ENCODE data around the gene PLIN4. TPM values are rescaled to one million over a fixed set of nuclear protein-coding genes. Genes with fewer than 3 reads are reported as not detected.

Gene PLIN4
- total RNA-seq, 1 experiment from 2014 or later: 1.8 TPM

DNA sequence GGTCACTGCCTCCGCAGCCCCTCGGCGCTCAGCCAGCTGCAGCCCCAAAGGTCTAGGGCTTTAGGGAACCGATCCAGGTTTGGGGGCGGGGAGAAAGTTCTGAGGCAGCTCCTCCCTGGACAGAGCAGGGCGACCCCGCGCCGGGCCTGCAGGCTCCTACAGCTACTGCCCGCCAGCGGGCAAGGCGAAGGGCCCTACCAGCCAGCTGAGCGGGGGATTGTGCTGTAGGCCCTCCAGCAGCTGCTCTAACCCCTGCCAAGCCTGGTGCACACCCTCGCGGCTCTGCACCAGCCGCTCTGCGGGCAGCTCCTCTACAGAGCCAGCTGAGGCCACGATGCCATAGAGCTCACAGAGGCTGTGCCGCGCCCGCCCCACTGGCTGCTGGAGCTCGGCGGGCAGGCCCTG is 14.0 kb downstream of the PLIN4 start:
- no peaks in the 10 kb centered on the region for H3K27me3 Mint-ChIP-seq (ENCODE audit: insufficient read depth, unreplicated experiment)
- H3K4me3 Mint-ChIP-seq (ENCODE audit: unreplicated experiment): no peak overlapping the region
- no peak overlapping the region for H3K27ac Mint-ChIP-seq (ENCODE audit: low read depth, unreplicated experiment)
- POLR2A ChIA-PET: no interaction called here
- CTCF ChIA-PET: interaction anchor here (1.0 to 3.4 kb wide), 3 partner anchors 9 to 21 kb away, joined by 3 to 12 read pairs (median 9); no protein-coding TSS in a partner anchor
- intact Hi-C loops (cut with micrococcal nuclease): no loop called here
- no peaks in the 10 kb centered on the region for H3K9me3 Mint-ChIP-seq (ENCODE audit: unreplicated experiment)
- TF ChIP-seq, protein P1, sequence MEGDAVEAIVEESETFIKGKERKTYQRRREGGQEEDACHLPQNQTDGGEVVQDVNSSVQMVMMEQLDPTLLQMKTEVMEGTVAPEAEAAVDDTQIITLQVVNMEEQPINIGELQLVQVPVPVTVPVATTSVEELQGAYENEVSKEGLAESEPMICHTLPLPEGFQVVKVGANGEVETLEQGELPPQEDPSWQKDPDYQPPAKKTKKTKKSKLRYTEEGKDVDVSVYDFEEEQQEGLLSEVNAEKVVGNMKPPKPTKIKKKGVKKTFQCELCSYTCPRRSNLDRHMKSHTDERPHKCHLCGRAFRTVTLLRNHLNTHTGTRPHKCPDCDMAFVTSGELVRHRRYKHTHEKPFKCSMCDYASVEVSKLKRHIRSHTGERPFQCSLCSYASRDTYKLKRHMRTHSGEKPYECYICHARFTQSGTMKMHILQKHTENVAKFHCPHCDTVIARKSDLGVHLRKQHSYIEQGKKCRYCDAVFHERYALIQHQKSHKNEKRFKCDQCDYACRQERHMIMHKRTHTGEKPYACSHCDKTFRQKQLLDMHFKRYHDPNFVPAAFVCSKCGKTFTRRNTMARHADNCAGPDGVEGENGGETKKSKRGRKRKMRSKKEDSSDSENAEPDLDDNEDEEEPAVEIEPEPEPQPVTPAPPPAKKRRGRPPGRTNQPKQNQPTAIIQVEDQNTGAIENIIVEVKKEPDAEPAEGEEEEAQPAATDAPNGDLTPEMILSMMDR (IDR thresholded peaks at IDR 0.05; ENCODE audit: unreplicated experiment): no peak
- H3K36me3 Mint-ChIP-seq (ENCODE audit: insufficient read depth, unreplicated experiment): peaks cover 17% of the 10 kb centered on the region
- no TSS peak for BruUV-seq (replicated peaks)
- DNase-seq (ENCODE audit: unreplicated experiment): no peak
- H3K4me1 Mint-ChIP-seq (ENCODE audit: insufficient read depth, unreplicated experiment): peaks cover 10% of the 10 kb centered on the region

DNA sequence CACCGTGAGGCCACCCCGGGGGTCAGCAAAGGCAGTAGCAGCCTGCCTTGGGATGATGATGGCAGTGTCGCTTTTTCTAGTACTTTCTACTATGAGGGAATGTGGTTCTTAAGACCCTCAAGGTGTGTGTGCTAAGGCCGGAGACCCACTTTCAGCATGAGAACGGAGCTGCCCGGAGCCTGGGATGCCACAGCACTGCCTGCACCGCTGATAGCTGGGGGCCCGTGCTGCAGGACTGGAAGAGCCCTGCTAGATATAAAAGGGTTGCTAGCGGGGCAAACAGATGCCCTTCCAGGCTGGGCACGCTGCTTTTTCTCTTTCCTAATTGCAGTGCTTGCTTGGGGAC is 14.5 kb downstream of the PLIN4 start:
- intact Hi-C loops (cut with micrococcal nuclease): no loop called here
- no peak for DNase-seq (ENCODE audit: unreplicated experiment)
- Mint-ChIP-seq H3K4me3 (ENCODE audit: unreplicated experiment) (no peak overlapping the region), H3K9me3 (ENCODE audit: unreplicated experiment) (no peaks in the 10 kb centered on the region), H3K27ac (ENCODE audit: low read depth, unreplicated experiment) (no peak overlapping the region), H3K36me3 (ENCODE audit: insufficient read depth, unreplicated experiment) (peaks cover 17% of the 10 kb centered on the region), H3K27me3 (ENCODE audit: insufficient read depth, unreplicated experiment) (no peaks in the 10 kb centered on the region), H3K4me1 (ENCODE audit: insufficient read depth, unreplicated experiment) (peaks cover 10% of the 10 kb centered on the region)
- BruUV-seq (replicated peaks): no TSS peak
- ChIA-PET POLR2A (no interaction called here), CTCF (interaction anchor here (1.0 to 3.4 kb wide), 3 partner anchors 8 to 22 kb away, joined by 3 to 12 read pairs (median 9); no protein-coding TSS in a partner anchor)
- TF ChIP-seq, protein P1 (IDR thresholded peaks at IDR 0.05; ENCODE audit: unreplicated experiment): no peak

DNA sequence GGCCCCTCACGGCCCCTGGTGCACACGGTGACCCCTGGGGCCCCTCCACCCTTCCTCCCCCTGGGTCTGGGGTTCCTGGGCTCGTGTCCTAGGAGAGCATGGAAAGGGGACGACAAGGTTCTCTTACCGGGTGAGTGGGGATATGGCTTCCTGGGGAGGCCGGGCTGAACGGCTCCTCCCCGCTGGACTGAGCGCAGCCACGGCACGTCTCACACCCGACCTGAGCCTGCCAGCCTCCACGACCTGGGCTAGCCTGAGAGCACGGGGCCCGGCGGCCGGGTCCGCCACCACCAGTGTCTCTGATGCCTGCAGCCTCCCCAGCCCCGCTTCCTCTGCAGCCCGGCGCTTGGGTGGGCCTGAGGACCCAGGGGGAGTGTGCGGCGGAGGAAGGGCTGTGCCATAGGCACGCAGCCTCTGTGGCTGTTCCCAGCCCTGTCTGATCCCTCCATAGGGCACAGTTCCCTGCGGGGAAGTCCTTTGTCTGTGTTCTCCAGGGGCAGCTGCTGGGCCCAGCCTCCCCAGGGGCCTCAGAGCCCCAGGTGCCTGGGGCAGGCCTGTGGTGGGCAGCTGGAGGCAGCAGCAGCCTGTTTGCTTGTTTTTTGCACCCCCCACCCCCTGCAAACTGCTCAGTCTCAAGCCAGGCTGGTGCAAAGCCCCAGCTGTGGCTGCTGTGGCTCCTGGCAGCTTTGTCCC is 15.0 kb downstream of the PLIN4 start:
- Mint-ChIP-seq H3K27ac (ENCODE audit: low read depth, unreplicated experiment) (no peak overlapping the region), H3K9me3 (ENCODE audit: unreplicated experiment) (no peaks in the 10 kb centered on the region), H3K36me3 (ENCODE audit: insufficient read depth, unreplicated experiment) (peaks cover 22% of the 10 kb centered on the region), H3K4me3 (ENCODE audit: unreplicated experiment) (no peak overlapping the region), H3K27me3 (ENCODE audit: insufficient read depth, unreplicated experiment) (no peaks in the 10 kb centered on the region), H3K4me1 (ENCODE audit: insufficient read depth, unreplicated experiment) (peaks cover 10% of the 10 kb centered on the region)
- TF ChIP-seq, protein P1 (IDR thresholded peaks at IDR 0.05; ENCODE audit: unreplicated experiment): no peak
- ChIA-PET CTCF (interaction anchor here (1.0 to 3.4 kb wide), 3 partner anchors 8 to 22 kb away, joined by 3 to 12 read pairs (median 9); no protein-coding TSS in a partner anchor), POLR2A (no interaction called here)
- no TSS peak for BruUV-seq (replicated peaks)
- intact Hi-C loops (cut with micrococcal nuclease): no loop called here
- no peak for DNase-seq (ENCODE audit: unreplicated experiment)

DNA sequence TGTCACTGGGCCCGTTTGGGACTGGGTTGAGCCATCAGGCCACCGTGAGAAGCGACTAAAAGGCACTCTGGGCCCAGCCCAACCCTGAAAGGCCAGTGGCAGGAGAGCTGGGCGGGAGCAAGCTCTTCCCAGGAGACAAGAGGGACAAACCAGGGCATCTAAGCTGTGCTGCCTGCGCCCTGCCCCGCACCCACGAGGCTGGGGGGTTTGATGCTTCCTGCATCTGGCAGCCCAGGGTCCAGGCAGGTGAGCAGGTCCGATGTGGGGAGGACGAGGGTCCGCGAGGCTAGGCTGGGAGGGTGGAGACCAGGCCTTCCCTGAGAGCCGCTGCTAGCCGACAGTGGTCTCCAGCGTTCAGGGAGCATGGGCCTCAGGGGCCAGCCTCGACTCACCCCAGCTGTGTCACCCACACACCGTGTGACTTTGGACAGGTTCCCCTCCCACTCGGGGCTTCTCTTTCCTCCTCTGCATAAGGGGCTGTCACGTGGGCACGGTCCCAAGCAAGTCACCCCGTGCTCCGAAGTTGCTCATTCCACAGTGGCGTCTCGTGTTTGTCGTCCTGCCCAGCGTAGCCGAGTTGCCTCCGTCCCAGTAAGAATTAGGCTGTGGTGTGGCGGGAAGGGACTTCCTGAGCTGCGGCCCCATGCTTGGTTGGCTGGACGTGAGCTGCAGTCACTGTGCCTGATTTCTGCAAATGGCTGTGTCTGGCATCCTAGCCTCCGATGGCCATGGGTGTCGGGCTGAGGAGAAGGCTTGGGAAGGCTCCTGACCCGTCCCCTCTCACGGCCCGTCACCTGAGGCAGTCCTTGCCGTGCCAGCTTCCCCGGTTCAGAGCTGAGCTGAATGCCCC is 15.8 kb downstream of the PLIN4 start:
- TF ChIP-seq, protein P1 (IDR thresholded peaks at IDR 0.05; ENCODE audit: unreplicated experiment): no peak
- no TSS peak for BruUV-seq (replicated peaks)
- no peak overlapping the region for H3K27ac Mint-ChIP-seq (ENCODE audit: low read depth, unreplicated experiment)
- ChIA-PET POLR2A (no interaction called here), CTCF (interaction anchor here (3.4 kb wide), 1 partner anchor 23 kb away, joined by 12 read pairs; no protein-coding TSS in a partner anchor)
- peaks cover 30% of the 10 kb centered on the region for H3K36me3 Mint-ChIP-seq (ENCODE audit: insufficient read depth, unreplicated experiment)
- intact Hi-C loops (cut with micrococcal nuclease): no loop called here
- H3K9me3 Mint-ChIP-seq (ENCODE audit: unreplicated experiment): no peaks in the 10 kb centered on the region
- no peak for DNase-seq (ENCODE audit: unreplicated experiment)
- no peak overlapping the region for H3K4me3 Mint-ChIP-seq (ENCODE audit: unreplicated experiment)
- H3K27me3 Mint-ChIP-seq (ENCODE audit: insufficient read depth, unreplicated experiment): no peaks in the 10 kb centered on the region
- peaks cover 10% of the 10 kb centered on the region for H3K4me1 Mint-ChIP-seq (ENCODE audit: insufficient read depth, unreplicated experiment)

Data from MCF 10A (cell line).